22Rv1 (cell line): ENCODE results near the gene CPAMD8.
"Not testable (repeated sequence)": the region's sequence is repeated elsewhere in the genome, so short reads cannot be mapped to it uniquely, and the experiment has no call there.

Source experiments
- H3K27ac ChIP-seq: fragments of 450-650 bp; 2 replicates; pipeline ENCODE4 v1.5.1; 2017
- CTCF ChIP-seq: fragments of 450-650 bp; IDR thresholded peaks from 2 replicates; pipeline ENCODE4 v1.5.1; 2017; ENCODE audit warnings: mild to moderate bottlenecking
- ZFX ChIP-seq: fragments of 450-650 bp; IDR thresholded peaks from 2 replicates; pipeline ENCODE4 v1.6.1; 2017; ENCODE audit warnings: antibody characterized with exemption, borderline replicate concordance

Gene CPAMD8

GRCh38 chr19:16944626-16945363, 81.8 kb downstream of the CPAMD8 start:
- TF ChIP-seq CTCF (no peak), ZFX (no peak)

GRCh38 chr19:16943942-16944625, 82.5 kb downstream of the CPAMD8 start:
- H3K27ac ChIP-seq: no peak overlapping the region
- TF ChIP-seq CTCF (no peak), ZFX (no peak)

More at GRCh38 chr19:16944626-16945363, 81.8 kb downstream of the CPAMD8 start:
- H3K27ac ChIP-seq: no peak overlapping the region

- H3K27ac ChIP-seq: not testable (repeated sequence)
Measured at GRCh38 chr19:16943090-16943489, 83.5 kb downstream of the CPAMD8 start.

GRCh38 chr19:16942583-16942982, 84.0 kb downstream of the CPAMD8 start:
- TF ChIP-seq ZFX: no peak
- no peak for TF ChIP-seq CTCF
- no peak overlapping the region for H3K27ac ChIP-seq

GRCh38 chr19:16940626-16941025, 86.0 kb downstream of the CPAMD8 start:
- TF ChIP-seq CTCF: no peak
- TF ChIP-seq ZFX: no peak
- no peak overlapping the region for H3K27ac ChIP-seq

- not testable (repeated sequence) for H3K27ac ChIP-seq
Measured at GRCh38 chr19:16940063-16940462, 86.5 kb downstream of the CPAMD8 start.

- H3K27ac ChIP-seq: no peak overlapping the region
- TF ChIP-seq ZFX: no peak
- TF ChIP-seq CTCF: no peak
Measured at GRCh38 chr19:16938211-16938610, 88.4 kb downstream of the CPAMD8 start.

GRCh38 chr19:16937796-16938195, 88.8 kb downstream of the CPAMD8 start:
- not testable (repeated sequence) for H3K27ac ChIP-seq

GRCh38 chr19:16936901-16937300, 89.7 kb downstream of the CPAMD8 start:
- H3K27ac ChIP-seq: no peak overlapping the region
- no peak for TF ChIP-seq CTCF
- TF ChIP-seq ZFX: no peak
